GM18951 (cell line): ENCODE data around the gene AFDN.

ENCODE experiments used
- POLR2A ChIP-seq: IDR thresholded peaks from 4 replicates; pipeline ENCODE4 v1.6.1; 2011; ENCODE audit warnings: mild to moderate bottlenecking; ENCODE audit not compliant: insufficient read length, insufficient read depth; ENCODE audit errors: extremely low read depth
- in situ Hi-C: fragments of 300-500 bp; cut with MboI; formaldehyde crosslinking; loops from one replicate; pipeline ENCODE4 v1.12.0; 2022; ENCODE audit warnings: low sequenced_read_pairs, mixed read lengths, inconsistent platforms; ENCODE audit not compliant: unreplicated experiment

AFDN gene

DNA sequence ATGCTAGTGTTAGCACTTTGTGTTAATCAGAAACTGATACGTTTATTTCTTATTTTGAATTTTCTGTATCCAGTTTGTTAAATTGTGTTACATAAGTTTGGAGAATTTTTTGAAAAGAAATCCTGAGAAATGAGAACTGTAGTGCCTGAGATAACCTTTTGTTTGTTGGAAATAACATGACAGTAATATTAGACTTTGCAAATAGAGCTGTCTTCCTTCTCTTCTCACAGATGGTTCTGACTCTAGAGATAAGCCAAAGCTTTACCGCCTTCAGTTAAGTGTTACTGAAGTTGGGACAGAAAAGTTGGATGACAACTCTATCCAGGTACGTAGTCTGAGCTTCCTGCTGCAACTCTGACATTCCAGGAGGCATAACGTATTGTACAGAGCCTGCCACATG, 69.9 kb downstream of the AFDN start:
- no peak for TF ChIP-seq POLR2A
- in situ Hi-C loops = no loop called here

DNA sequence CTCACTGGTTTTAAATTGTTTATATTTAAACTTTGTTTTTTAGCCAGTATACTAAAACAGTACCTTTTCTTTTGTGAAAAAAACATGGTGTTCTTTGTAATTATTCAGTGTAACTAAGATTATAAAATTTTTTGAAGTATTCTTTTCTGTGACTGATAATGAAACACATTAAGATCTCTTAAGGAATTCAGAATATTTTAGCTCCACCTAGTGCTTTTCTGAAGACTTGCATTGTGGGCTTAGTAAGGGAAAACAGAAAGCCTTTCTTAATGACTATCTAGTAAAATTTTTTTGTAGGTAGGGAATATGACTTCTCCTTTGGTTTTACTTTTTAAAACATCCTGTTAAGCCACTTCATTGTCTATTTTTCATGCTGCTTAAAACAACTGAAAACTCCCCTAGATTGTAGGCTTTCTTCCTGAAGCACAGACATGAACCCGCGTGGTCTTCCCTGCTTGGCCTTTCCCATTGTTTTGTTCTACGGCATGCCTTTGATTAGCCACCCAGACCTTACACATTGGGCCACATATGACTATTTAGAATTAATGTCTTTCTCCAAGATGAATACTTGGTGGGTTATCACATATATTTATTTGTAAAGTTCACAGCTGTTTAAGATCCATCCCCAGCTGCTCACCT, 72.1 kb downstream of the AFDN start:
- in situ Hi-C loops = no loop called here
- no peak for TF ChIP-seq POLR2A

DNA sequence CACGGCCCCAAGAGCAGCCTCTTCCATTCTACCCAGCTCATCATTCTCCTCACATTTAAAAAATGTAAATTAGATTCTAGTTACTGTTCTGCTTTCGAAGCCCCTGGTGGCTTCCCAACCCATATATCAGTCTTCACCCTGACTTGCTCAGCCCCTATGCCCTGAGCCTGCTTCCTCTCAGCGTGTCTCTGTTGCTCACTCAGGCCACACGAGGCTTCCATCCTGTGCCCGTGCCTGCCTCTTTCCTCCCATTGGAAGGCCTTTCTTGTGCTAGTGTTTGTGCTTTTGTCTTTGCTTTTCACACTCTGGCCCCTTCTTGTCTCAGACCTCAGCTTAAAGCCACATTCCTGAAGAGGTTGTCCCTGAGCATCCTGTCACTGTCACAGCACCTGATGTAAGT, 78.1 kb downstream of the AFDN start:
- TF ChIP-seq POLR2A = no peak
- in situ Hi-C loops = no loop called here

DNA sequence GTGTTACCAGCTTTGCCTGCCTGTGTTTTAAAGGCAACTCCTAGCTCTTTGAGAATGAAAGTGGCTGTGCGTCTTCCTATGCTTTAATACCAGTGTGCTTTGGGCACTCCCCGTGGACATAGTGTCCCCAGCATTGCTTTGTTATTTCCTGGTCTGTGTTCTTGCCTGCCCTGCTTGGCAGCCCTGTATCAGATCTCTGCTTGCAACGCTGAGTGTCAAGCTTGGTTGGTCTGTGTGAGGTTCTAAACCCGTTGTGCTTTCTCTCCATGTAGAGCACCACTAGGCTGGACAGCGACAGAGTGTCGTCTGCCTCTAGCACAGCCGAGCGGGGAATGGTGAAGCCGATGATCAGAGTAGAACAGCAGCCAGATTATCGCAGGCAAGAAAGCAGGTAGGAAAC, 80.2 kb downstream of the AFDN start:
- in situ Hi-C loops = no loop called here
- TF ChIP-seq POLR2A = no peak

DNA sequence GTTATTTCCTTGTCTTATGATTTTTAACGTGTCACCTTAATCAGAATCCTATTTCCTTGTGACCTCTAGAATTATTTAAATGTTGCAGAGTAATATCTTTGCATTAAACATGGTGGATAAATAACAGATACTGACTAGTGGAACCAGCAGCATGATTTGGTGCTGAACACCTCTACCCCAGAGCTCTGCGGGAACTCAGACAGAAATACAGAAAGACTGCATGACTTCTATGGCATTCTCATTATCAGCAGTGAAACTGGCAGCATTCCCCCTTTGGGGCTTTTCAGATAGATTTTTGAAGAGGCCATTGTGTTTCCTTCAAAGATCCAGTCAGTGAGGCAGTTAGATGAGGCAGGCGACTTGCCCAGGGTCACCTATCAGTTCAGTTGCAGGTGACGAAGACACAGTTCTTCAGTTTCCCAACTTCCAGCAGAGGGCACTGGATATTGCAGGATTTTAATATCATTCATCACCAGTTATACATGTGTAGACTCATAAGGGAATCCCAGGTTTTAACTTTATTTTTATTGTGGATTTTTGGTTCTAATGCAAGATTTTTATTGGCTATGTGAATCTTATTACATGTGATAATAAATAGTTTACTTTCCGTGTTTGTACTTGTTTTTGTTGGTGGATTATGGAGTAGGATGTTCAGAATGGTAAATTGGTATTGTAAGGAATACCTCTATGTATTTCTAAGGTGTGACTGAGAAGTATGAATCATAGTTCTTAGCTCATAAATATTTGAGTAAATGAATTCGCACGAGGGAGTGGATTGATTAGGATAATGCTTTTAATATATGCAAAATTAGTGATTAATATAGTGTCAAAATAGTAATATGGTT, 81.3 kb downstream of the AFDN start:
- in situ Hi-C loops = no loop called here
- TF ChIP-seq POLR2A = no peak

DNA sequence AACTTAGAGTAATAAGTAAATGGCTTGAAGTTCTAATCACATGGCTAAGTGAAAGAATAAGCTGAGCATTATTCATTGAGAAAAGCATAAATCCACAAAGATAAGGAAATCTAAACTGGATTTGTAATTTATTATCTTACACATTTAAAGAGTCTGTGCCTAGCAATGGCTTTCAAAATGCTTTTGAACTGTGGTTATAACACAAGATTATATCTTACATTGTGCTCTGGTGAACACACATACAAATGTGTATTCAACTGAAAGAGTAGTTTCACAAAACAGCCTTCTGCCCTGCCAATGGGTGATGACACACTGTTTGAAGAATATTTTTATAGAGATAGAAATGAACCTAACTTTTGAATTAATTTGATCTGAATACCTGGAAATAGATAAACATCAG, 83.3 kb downstream of the AFDN start:
- no peak for TF ChIP-seq POLR2A
- in situ Hi-C loops = no loop called here

DNA sequence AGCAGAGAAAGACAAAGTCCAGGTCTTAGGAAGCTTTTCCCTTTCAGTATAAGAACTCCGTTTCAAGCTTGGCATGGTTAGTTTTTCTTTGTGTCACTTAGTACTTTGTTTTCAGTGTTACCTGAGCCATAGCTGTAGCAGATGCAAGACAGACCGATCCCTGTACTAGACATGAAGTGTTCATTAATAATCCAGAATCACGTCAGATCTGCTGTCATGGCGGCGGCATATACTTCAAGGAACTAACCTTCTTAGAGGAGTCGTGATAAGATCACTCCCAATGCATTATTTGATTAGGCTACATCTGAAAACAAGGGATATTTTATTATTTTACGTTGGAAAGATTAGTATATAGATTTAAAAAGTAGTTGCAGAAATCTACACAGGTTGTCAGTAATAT, 83.9 kb downstream of the AFDN start:
- in situ Hi-C loops = no loop called here
- TF ChIP-seq POLR2A = no peak

DNA sequence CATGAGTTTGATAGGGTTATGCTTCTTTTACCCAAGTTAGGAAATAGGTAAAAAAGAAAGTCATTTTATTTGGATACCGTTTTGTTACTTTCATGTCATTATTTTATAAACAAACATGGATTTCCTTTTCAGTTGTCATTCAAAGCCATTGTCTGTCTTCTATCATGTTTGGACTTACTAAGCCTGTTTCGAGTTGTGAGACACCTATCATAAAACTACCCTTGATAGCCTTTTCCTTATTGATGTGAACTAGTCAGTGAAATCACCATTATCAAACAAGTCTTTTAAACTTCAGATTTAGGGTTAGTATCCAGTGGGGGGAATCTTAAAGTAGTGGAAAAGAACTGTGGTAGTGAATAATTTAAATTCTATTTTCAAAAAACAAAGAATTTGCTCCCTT, 85.8 kb downstream of the AFDN start:
- in situ Hi-C loops = no loop called here
- TF ChIP-seq POLR2A = no peak

DNA sequence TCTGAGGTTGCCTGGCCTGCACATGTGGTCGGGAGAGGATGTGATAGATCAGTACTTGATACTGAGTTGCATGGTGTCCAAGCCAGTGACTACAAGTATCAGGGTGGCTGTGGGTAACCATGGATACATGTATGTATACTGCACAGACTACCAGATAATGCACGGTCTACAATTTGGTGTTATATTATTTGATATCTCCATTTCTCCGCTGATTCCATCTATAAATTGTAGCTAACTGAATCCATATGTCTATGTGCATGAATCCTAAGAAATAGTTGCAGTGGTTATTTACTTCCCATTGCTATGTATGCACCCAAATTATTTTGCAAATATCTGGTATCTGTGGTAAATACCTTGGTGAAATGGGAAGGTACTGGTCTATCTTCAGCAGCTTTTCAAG, 87.0 kb downstream of the AFDN start:
- TF ChIP-seq POLR2A = no peak
- in situ Hi-C loops = no loop called here

DNA sequence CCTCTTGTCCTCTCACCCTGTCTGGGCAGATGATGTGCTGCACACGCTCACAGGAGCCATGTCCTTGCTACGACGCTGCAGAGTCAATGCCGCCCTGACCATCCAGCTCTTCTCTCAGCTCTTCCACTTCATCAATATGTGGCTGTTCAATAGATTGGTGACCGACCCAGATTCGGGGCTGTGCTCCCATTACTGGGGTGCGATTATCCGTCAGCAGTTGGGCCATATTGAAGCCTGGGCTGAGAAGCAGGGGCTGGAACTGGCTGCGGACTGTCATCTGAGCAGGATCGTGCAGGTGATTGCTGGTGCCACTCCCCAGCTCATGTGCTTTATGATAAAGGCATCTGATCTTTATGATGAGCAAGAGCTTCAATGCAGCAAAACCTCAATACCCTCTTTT, 88.4 kb downstream of the AFDN start:
- in situ Hi-C loops = no loop called here
- no peak for TF ChIP-seq POLR2A

DNA sequence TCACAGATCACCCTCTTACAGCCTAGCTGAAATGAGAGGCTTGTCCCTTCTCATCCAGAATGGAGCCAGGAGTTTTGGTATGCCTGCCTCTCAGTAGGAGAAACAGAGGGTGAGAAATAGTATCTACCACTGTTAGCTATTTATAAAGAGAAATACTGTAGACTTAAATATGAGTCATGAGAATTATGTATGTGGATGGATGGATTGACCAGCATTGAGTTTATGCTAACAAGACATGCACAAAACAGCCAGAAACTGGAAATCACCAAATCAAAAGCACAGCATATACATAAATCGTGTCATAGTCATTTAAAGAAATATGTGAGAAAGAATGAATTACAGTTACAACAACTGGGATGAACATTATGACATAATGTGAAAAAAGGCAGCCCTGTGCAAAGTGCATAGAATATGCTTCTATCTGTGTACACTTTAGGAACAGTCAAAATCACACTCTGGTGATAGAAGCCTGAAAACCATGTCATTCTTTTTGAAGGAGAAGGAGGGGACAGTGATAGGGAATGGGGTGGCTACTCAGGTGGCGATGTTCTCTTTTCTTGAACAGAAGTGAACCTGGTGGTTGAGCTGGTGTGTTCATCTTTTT, 90.9 kb downstream of the AFDN start:
- TF ChIP-seq POLR2A = no peak
- in situ Hi-C loops = no loop called here

DNA sequence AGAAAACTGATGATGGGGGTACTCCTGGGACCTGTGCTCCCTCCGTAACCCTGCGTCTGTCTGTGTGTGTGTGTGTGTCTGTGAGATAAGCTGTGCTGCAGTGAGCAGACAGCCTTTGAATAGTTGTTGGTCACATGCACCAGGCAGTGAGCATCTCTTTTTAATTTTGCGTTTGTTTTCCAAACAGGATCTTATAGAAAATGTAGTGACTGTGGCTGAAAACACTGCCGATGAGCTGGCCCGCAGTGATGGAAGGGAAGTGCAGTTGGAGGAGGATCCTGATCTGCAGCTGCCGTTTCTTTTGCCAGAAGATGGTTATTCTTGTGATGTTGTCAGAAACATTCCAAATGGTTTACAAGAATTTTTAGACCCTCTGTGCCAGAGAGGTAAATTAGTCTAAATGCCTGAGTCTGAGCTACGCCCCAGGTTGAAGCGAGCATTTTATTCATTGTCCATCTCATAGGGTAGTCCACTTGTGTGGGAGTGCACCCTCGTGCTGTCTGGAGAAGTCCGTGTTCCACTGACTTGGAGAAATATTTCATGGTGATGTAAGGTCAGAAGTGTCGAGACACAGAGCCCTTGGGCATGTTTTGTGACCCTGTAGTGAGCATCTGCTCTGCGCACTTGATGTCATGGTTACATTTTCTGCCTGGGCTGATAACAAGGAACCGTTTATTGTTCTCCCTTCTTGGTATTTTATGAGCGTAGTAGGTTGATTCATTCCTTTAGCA, 92.0 kb downstream of the AFDN start:
- TF ChIP-seq POLR2A = no peak
- in situ Hi-C loops = no loop called here

DNA sequence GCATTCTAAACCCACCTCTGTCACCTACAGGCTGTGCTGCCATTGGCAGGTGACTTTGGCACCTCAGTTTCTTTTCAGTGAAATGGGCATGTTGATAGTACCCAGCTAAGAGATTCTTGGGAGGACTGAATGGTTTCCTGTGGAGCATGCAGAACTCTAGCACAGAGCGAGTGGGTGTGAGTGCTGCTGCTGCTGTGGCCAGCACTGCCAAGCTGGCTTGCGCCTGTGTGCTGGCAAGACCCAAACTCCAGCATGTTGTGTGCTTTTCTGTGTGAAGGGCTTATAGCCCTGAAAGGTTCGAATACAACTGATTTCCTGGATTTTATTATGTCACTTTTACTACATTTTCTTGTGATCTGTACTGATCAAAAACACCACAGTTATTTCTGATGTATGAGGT, 92.6 kb downstream of the AFDN start:
- in situ Hi-C loops = no loop called here
- no peak for TF ChIP-seq POLR2A
